ENCODE measurements around the gene NDRG4. TPM values are rescaled to one million over a fixed set of nuclear protein-coding genes. Genes with fewer than 3 reads are reported as not detected.

Gene NDRG4
- total RNA-seq, 1 experiment from 2014 or later: 11.9 TPM

DNA sequence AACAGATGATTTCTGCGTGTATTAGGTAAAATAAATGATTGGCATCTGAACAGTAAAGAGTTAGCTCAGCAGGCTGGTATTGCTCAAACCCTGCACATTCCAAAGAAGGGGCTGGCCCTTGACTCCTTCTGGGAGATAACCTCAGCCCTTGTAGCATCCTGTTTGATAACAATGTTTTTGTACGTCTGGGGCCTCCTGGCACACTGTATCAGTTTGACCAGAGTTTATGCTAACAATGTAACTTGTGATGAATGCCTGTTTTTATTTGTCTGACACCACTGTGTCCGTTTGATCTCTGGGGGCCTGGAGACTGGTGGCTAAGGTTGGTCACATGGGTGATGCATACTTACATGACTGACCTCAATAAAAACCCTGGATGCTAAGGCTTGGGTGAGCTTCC, 43.8 kb upstream of the NDRG4 start:
- no peak overlapping the region for H3K4me2 ChIP-seq (ENCODE audit: low read depth, low read length, poor library complexity, severe bottlenecking)
- peaks cover 10% of the 10 kb centered on the region; the same call in 1 of the 2 replicates for H4K20me1 ChIP-seq (ENCODE audit: insufficient read depth, low read depth, low read length)
- DNase-seq: no peak
- H3K27ac ChIP-seq (ENCODE audit: low read length): no peak overlapping the region
- no peaks in the 10 kb centered on the region for H3K79me2 ChIP-seq (ENCODE audit: low read length)
- no peak overlapping the region for H3K9ac ChIP-seq (ENCODE audit: low read length)
- H3K9me3 ChIP-seq (ENCODE audit: low read length): no peaks in the 10 kb centered on the region
- no peaks in the 10 kb centered on the region for H3K27me3 ChIP-seq (ENCODE audit: low read length)
- peaks cover 5% of the 10 kb centered on the region for H3K4me1 ChIP-seq (ENCODE audit: low read length)
- H2AFZ ChIP-seq (ENCODE audit: low read length): no peak overlapping the region
- no peak overlapping the region for H3K4me3 ChIP-seq (ENCODE audit: low read length)
- H3K36me3 ChIP-seq (ENCODE audit: insufficient read depth, low read length): no peaks in the 10 kb centered on the region
- no peaks in the 10 kb centered on the region for H3K9me2 ChIP-seq (replicated peaks; ENCODE audit: insufficient read depth, low read length)

GRCh38 chr16:58458606-58459343, 41.2 kb upstream of the NDRG4 start:
- no peak overlapping the region for H3K9ac ChIP-seq (ENCODE audit: low read length)

GRCh38 chr16:58459344-58460218, 40.4 kb upstream of the NDRG4 start:
- no peak overlapping the region for H3K9ac ChIP-seq (ENCODE audit: low read length)
- no peaks in the 10 kb centered on the region for H3K9me2 ChIP-seq (replicated peaks; ENCODE audit: insufficient read depth, low read length)
- no peaks in the 10 kb centered on the region for H3K27me3 ChIP-seq (ENCODE audit: low read length)
- H3K9me3 ChIP-seq (ENCODE audit: low read length): no peaks in the 10 kb centered on the region
- no peaks in the 10 kb centered on the region for H3K36me3 ChIP-seq (ENCODE audit: insufficient read depth, low read length)
- H3K4me3 ChIP-seq (ENCODE audit: low read length): no peak overlapping the region
- H2AFZ ChIP-seq (ENCODE audit: low read length): no peak overlapping the region
- no peak overlapping the region for H3K4me2 ChIP-seq (ENCODE audit: low read depth, low read length, poor library complexity, severe bottlenecking)
- peaks cover 15% of the 10 kb centered on the region for H4K20me1 ChIP-seq (ENCODE audit: insufficient read depth, low read depth, low read length)
- H3K27ac ChIP-seq (ENCODE audit: low read length): no peak overlapping the region
- H3K4me1 ChIP-seq (ENCODE audit: low read length): peaks cover 18% of the 10 kb centered on the region
- H3K79me2 ChIP-seq (ENCODE audit: low read length): no peaks in the 10 kb centered on the region
- no peak for DNase-seq

More at GRCh38 chr16:58458606-58459343, 41.2 kb upstream of the NDRG4 start:
- Histone ChIP-seq H3K27ac (ENCODE audit: low read length) (no peak overlapping the region), H3K27me3 (ENCODE audit: low read length) (no peaks in the 10 kb centered on the region), H3K9me2 (replicated peaks; ENCODE audit: insufficient read depth, low read length) (no peaks in the 10 kb centered on the region), H3K36me3 (ENCODE audit: insufficient read depth, low read length) (no peaks in the 10 kb centered on the region), H2AFZ (ENCODE audit: low read length) (no peak overlapping the region), H3K4me1 (ENCODE audit: low read length) (peaks cover 10% of the 10 kb centered on the region), H4K20me1 (ENCODE audit: insufficient read depth, low read depth, low read length) (peaks cover 15% of the 10 kb centered on the region), H3K4me2 (ENCODE audit: low read depth, low read length, poor library complexity, severe bottlenecking) (no peak overlapping the region), H3K4me3 (ENCODE audit: low read length) (no peak overlapping the region), H3K79me2 (ENCODE audit: low read length) (no peaks in the 10 kb centered on the region), H3K9me3 (ENCODE audit: low read length) (no peaks in the 10 kb centered on the region)
- DNase-seq: no peak

DNA sequence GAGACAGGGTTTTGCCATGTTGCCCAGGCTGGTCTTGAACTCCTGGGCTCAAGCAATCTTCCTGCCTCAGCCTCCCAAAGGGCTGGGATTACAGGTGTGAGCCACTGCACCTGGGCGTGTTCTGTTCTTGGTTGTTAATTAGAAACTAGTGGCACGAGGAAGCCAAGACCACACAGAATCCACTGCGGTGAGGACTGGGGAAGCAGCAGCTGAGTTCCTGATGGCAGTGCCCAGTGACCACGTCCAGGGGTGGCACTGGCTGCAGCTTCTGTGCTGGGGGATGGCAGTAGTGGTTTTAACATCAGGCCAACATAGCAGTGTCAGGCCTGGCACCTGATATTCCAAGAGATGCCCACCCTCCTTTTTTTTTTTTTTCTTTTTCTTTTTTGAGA, 39.7 kb upstream of the NDRG4 start:
- H3K27ac ChIP-seq (ENCODE audit: low read length): no peak overlapping the region
- H3K27me3 ChIP-seq (ENCODE audit: low read length): no peaks in the 10 kb centered on the region
- H3K36me3 ChIP-seq (ENCODE audit: insufficient read depth, low read length): no peaks in the 10 kb centered on the region
- no peaks in the 10 kb centered on the region for H3K79me2 ChIP-seq (ENCODE audit: low read length)
- no peak overlapping the region for H3K4me2 ChIP-seq (ENCODE audit: low read depth, low read length, poor library complexity, severe bottlenecking)
- no peaks in the 10 kb centered on the region for H3K9me3 ChIP-seq (ENCODE audit: low read length)
- no peaks in the 10 kb centered on the region for H3K9me2 ChIP-seq (replicated peaks; ENCODE audit: insufficient read depth, low read length)
- peaks cover 15% of the 10 kb centered on the region for H4K20me1 ChIP-seq (ENCODE audit: insufficient read depth, low read depth, low read length)
- no peak overlapping the region for H3K4me3 ChIP-seq (ENCODE audit: low read length)
- H3K4me1 ChIP-seq (ENCODE audit: low read length): peaks cover 20% of the 10 kb centered on the region
- no peak for DNase-seq
- no peak overlapping the region for H3K9ac ChIP-seq (ENCODE audit: low read length)
- H2AFZ ChIP-seq (ENCODE audit: low read length): no peak overlapping the region

DNA sequence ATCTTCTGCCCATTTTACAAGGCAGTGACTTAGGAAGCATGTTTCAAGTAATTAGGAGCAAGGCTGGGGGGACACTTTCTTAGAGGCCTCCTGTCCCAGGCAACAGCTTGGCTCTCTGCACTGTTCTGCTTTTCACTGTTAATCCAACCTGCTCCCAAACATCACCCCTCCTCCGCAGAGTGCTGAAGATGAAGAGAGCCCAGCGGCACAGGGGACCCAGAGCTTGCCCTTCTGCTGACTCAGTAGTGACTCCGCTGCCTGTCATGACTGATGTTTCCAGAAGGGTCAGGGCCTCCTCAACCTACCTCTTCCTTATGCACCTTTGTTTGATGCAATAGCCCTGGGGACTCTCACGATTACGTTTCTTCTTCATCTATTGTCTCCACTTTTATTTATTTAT, 38.9 kb upstream of the NDRG4 start:
- H4K20me1 ChIP-seq (ENCODE audit: insufficient read depth, low read depth, low read length): peaks cover 9% of the 10 kb centered on the region
- no peaks in the 10 kb centered on the region for H3K36me3 ChIP-seq (ENCODE audit: insufficient read depth, low read length)
- H3K9ac ChIP-seq (ENCODE audit: low read length): no peak overlapping the region
- no peaks in the 10 kb centered on the region for H3K9me2 ChIP-seq (replicated peaks; ENCODE audit: insufficient read depth, low read length)
- no peak overlapping the region for H3K4me3 ChIP-seq (ENCODE audit: low read length)
- DNase-seq: no peak
- no peak overlapping the region for H3K27ac ChIP-seq (ENCODE audit: low read length)
- H3K4me1 ChIP-seq (ENCODE audit: low read length): peaks cover 20% of the 10 kb centered on the region
- no peaks in the 10 kb centered on the region for H3K27me3 ChIP-seq (ENCODE audit: low read length)
- no peak overlapping the region for H3K4me2 ChIP-seq (ENCODE audit: low read depth, low read length, poor library complexity, severe bottlenecking)
- no peaks in the 10 kb centered on the region for H3K79me2 ChIP-seq (ENCODE audit: low read length)
- no peak overlapping the region for H2AFZ ChIP-seq (ENCODE audit: low read length)
- no peaks in the 10 kb centered on the region for H3K9me3 ChIP-seq (ENCODE audit: low read length)

GRCh38 chr16:58461640-58462039, 38.3 kb upstream of the NDRG4 start:
- DNase-seq: no peak
- Histone ChIP-seq H2AFZ (ENCODE audit: low read length) (no peak overlapping the region), H3K9me2 (replicated peaks; ENCODE audit: insufficient read depth, low read length) (no peaks in the 10 kb centered on the region), H3K27ac (ENCODE audit: low read length) (no peak overlapping the region), H3K36me3 (ENCODE audit: insufficient read depth, low read length) (no peaks in the 10 kb centered on the region), H3K4me2 (ENCODE audit: low read depth, low read length, poor library complexity, severe bottlenecking) (no peak overlapping the region), H3K9ac (ENCODE audit: low read length) (no peak overlapping the region), H3K79me2 (ENCODE audit: low read length) (no peaks in the 10 kb centered on the region), H4K20me1 (ENCODE audit: insufficient read depth, low read depth, low read length) (peaks cover 4% of the 10 kb centered on the region), H3K27me3 (ENCODE audit: low read length) (no peaks in the 10 kb centered on the region), H3K9me3 (ENCODE audit: low read length) (no peaks in the 10 kb centered on the region), H3K4me3 (ENCODE audit: low read length) (no peak overlapping the region), H3K4me1 (ENCODE audit: low read length) (peaks cover 20% of the 10 kb centered on the region)

GRCh38 chr16:58462089-58462488, 37.9 kb upstream of the NDRG4 start:
- no peaks in the 10 kb centered on the region for H3K36me3 ChIP-seq (ENCODE audit: insufficient read depth, low read length)
- H4K20me1 ChIP-seq (ENCODE audit: insufficient read depth, low read depth, low read length): peaks cover 4% of the 10 kb centered on the region
- H3K9me2 ChIP-seq (replicated peaks; ENCODE audit: insufficient read depth, low read length): no peaks in the 10 kb centered on the region
- H3K27ac ChIP-seq (ENCODE audit: low read length): no peak overlapping the region
- no peak overlapping the region for H2AFZ ChIP-seq (ENCODE audit: low read length)
- no peak overlapping the region for H3K4me3 ChIP-seq (ENCODE audit: low read length)
- no peak overlapping the region for H3K4me2 ChIP-seq (ENCODE audit: low read depth, low read length, poor library complexity, severe bottlenecking)
- H3K9ac ChIP-seq (ENCODE audit: low read length): no peak overlapping the region
- H3K27me3 ChIP-seq (ENCODE audit: low read length): no peaks in the 10 kb centered on the region
- no peaks in the 10 kb centered on the region for H3K79me2 ChIP-seq (ENCODE audit: low read length)
- DNase-seq: no peak
- peaks cover 20% of the 10 kb centered on the region for H3K4me1 ChIP-seq (ENCODE audit: low read length)
- no peaks in the 10 kb centered on the region for H3K9me3 ChIP-seq (ENCODE audit: low read length)

DNA sequence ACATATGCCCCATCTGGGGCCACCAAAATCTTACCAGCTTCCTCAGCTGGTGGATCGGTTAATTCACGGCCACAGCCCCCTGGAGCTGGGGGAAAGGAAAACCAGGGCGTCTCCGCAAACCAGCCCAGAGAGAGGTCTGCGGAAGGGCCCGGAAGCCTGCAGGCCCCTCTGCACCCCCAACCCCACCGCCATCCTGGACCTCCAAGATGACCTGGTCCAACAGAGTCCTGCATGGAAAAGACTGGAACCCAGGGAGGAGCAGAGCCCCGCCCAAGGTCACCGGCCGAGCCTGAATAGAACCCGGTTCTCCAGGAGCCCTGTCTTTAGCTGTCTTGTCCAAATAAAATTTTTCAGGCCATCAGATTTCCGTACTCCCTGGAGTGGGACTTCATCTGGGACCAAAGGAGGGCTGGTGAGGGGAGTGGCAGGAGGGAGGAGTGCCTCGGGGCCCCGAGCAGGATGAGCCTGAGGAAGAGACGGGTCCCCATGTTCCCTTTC, 37.4 kb upstream of the NDRG4 start:
- H3K27me3 ChIP-seq (ENCODE audit: low read length): no peaks in the 10 kb centered on the region
- H3K4me3 ChIP-seq (ENCODE audit: low read length): peak overlapping the region; percentile 59; the same call in 1 of the 2 replicates
- H4K20me1 ChIP-seq (ENCODE audit: insufficient read depth, low read depth, low read length): peaks cover 4% of the 10 kb centered on the region
- no peak for DNase-seq
- peak overlapping the region; percentile 39; the same call in 1 of the 2 replicates for H3K9ac ChIP-seq (ENCODE audit: low read length)
- H3K27ac ChIP-seq (ENCODE audit: low read length): no peak overlapping the region
- peaks cover 20% of the 10 kb centered on the region for H3K4me1 ChIP-seq (ENCODE audit: low read length)
- no peaks in the 10 kb centered on the region for H3K36me3 ChIP-seq (ENCODE audit: insufficient read depth, low read length)
- peak overlapping the region; percentile 69 for H3K4me2 ChIP-seq (ENCODE audit: low read depth, low read length, poor library complexity, severe bottlenecking)
- no peaks in the 10 kb centered on the region for H3K9me2 ChIP-seq (replicated peaks; ENCODE audit: insufficient read depth, low read length)
- no peak overlapping the region for H2AFZ ChIP-seq (ENCODE audit: low read length)
- no peaks in the 10 kb centered on the region for H3K79me2 ChIP-seq (ENCODE audit: low read length)
- H3K9me3 ChIP-seq (ENCODE audit: low read length): no peaks in the 10 kb centered on the region

Measured in Karpas-422 (cell line).